ENCODE results near the gene DYNC1H1. TPM values are rescaled to one million over a fixed set of nuclear protein-coding genes. Genes with fewer than 3 reads are reported as not detected.

DYNC1H1 gene
- total RNA-seq, 6 donors from 2014 or later: 352 to 556 (median 447) TPM

GRCh38 chr14:101926085-101926484 lies 38.3 kb upstream of the DYNC1H1 start:
- Histone ChIP-seq H3K9me3 (no peaks in the 10 kb centered on the region), H3K36me3 (peaks cover 0 to 40% (median 23%) of the 10 kb centered on the region in 4 donors), H3K27me3 (no peaks in the 10 kb centered on the region), H3K4me1 (peaks cover 0 to 4% (median 0%) of the 10 kb centered on the region in 4 donors), H3K27ac (no peak overlapping the region), H3K4me3 (no peak overlapping the region)
- ATAC-seq (ENCODE audit: low FRiP score in 2 of 2) (no peak), DNase-seq (no peak)
- 89 to 90% methylated on average over 8 of the region's 8 CpGs for WGBS, 2 donors
- no peak for TF ChIP-seq POLR2A (IDR thresholded peaks at IDR 0.05)
- no peak for TF ChIP-seq POLR2AphosphoS5 (IDR thresholded peaks at IDR 0.05)
- no peak for TF ChIP-seq EP300 (IDR thresholded peaks at IDR 0.05)
- TF ChIP-seq CTCF (IDR thresholded peaks at IDR 0.05): no peak

GRCh38 chr14:101926620-101927019 lies 37.8 kb upstream of the DYNC1H1 start:
- Histone ChIP-seq H3K4me3 (no peak overlapping the region), H3K36me3 (peaks cover 0 to 35% (median 20%) of the 10 kb centered on the region in 4 donors), H3K27me3 (no peaks in the 10 kb centered on the region), H3K27ac (peak overlapping the region in 1 of 4 donors; percentile 38), H3K4me1 (peaks cover 0 to 4% (median 0%) of the 10 kb centered on the region in 4 donors), H3K9me3 (no peaks in the 10 kb centered on the region)
- no peak for ATAC-seq (ENCODE audit: low FRiP score in 2 of 2)
- 81 to 82% methylated on average over 5 of the region's 5 CpGs for WGBS, 2 donors
- no peak for DNase-seq
- TF ChIP-seq POLR2AphosphoS5 (IDR thresholded peaks at IDR 0.05) (no peak), CTCF (IDR thresholded peaks at IDR 0.05) (no peak), EP300 (IDR thresholded peaks at IDR 0.05) (no peak), POLR2A (IDR thresholded peaks at IDR 0.05) (no peak)

- H3K27me3 ChIP-seq: no peaks in the 10 kb centered on the region
- ATAC-seq (ENCODE audit: low FRiP score in 2 of 2): peak; percentile 87 to 99
- DNase-seq: peak; percentile 71 to 89
- H3K36me3 ChIP-seq: peaks cover 0 to 26% (median 14%) of the 10 kb centered on the region in 4 donors
- TF ChIP-seq EP300 (IDR thresholded peaks at IDR 0.05) (peak in 2 of 4 donors; percentile 59 to 74), POLR2AphosphoS5 (IDR thresholded peaks at IDR 0.05) (peak; percentile 48 to 67), CTCF (IDR thresholded peaks at IDR 0.05) (no peak), POLR2A (IDR thresholded peaks at IDR 0.05) (peak in 1 of 4 donors; percentile 25)
- H3K9me3 ChIP-seq: no peaks in the 10 kb centered on the region
- peaks cover 0 to 4% (median 0%) of the 10 kb centered on the region in 4 donors for H3K4me1 ChIP-seq
- H3K27ac ChIP-seq: peak overlapping the region; percentile 16 to 38 (median 26)
- WGBS, 2 donors: 71 to 76% methylated on average over 10 of the region's 10 CpGs
- H3K4me3 ChIP-seq: no peak overlapping the region
These were observed 36.5 kb upstream of the DYNC1H1 start for GRCh38 chr14:101927859-101928258.

GRCh38 chr14:101928415-101928841 lies 35.9 kb upstream of the DYNC1H1 start:
- Histone ChIP-seq H3K4me3 (no peak overlapping the region), H3K36me3 (peaks cover 0 to 21% (median 13%) of the 10 kb centered on the region in 4 donors), H3K27me3 (no peaks in the 10 kb centered on the region), H3K4me1 (peaks cover 0 to 4% (median 0%) of the 10 kb centered on the region in 4 donors), H3K9me3 (no peaks in the 10 kb centered on the region), H3K27ac (peak overlapping the region; percentile 13 to 38 (median 24))
- ATAC-seq (ENCODE audit: low FRiP score in 2 of 2) (peak; percentile 28 to 49), DNase-seq (peak in 1 of 2 donors; percentile 84)
- WGBS, 2 donors: 93 to 95% methylated on average over 23 to 24 of the region's 24 CpGs
- TF ChIP-seq POLR2A (IDR thresholded peaks at IDR 0.05) (no peak), EP300 (IDR thresholded peaks at IDR 0.05) (no peak), CTCF (IDR thresholded peaks at IDR 0.05) (no peak), POLR2AphosphoS5 (IDR thresholded peaks at IDR 0.05) (no peak)

GRCh38 chr14:101929096-101929495 lies 35.3 kb upstream of the DYNC1H1 start:
- WGBS, 2 donors: 97 to 98% methylated on average over 10 of the region's 10 CpGs
- DNase-seq: no peak
- H3K9me3 ChIP-seq: no peaks in the 10 kb centered on the region

More at GRCh38 chr14:101929096-101929495, 35.3 kb upstream of the DYNC1H1 start:
- no peak for ATAC-seq (ENCODE audit: low FRiP score in 2 of 2)
- no peak for TF ChIP-seq CTCF (IDR thresholded peaks at IDR 0.05)
- no peak for TF ChIP-seq EP300 (IDR thresholded peaks at IDR 0.05)
- no peak for TF ChIP-seq POLR2A (IDR thresholded peaks at IDR 0.05)
- TF ChIP-seq POLR2AphosphoS5 (IDR thresholded peaks at IDR 0.05): no peak
- Histone ChIP-seq H3K27ac (peak overlapping the region in 1 of 4 donors; percentile 18), H3K27me3 (no peaks in the 10 kb centered on the region), H3K4me3 (no peak overlapping the region), H3K4me1 (peaks cover 0 to 4% (median 0%) of the 10 kb centered on the region in 4 donors), H3K36me3 (peaks cover 0 to 21% (median 13%) of the 10 kb centered on the region in 4 donors)
